Nephron progenitor cell (in vitro differentiated cells): Measurements from ENCODE around the gene ANAPC13.

Source experiments
- DNase-seq: peaks from one replicate; pipeline ENCODE4 v3.0.0; 2021
- H3K27ac Mint-ChIP-seq: 2 replicates; pipeline ENCODE4 v1.8.0; 2021; ENCODE audit warnings: mild to moderate bottlenecking, moderate library complexity, mixed read lengths
- H3K27me3 Mint-ChIP-seq: 2 replicates; pipeline ENCODE4 v1.8.0; 2021; ENCODE audit warnings: mild to moderate bottlenecking, low read depth, mixed read lengths; ENCODE audit not compliant: poor library complexity
- H3K36me3 Mint-ChIP-seq: 2 replicates; pipeline ENCODE4 v1.8.0; 2021; ENCODE audit warnings: low read depth, mixed read lengths
- H3K4me1 Mint-ChIP-seq: 2 replicates; pipeline ENCODE4 v1.8.0; 2021; ENCODE audit warnings: mixed read lengths
- H3K4me3 Mint-ChIP-seq: 2 replicates; pipeline ENCODE4 v1.8.0; 2021; ENCODE audit warnings: mild to moderate bottlenecking, moderate library complexity, mixed read lengths
- H3K9me3 Mint-ChIP-seq: 2 replicates; pipeline ENCODE4 v1.8.0; 2021; ENCODE audit warnings: mild to moderate bottlenecking, moderate library complexity, mixed read lengths
- CTCF ChIP-seq: fragments of 200-600 bp; sonication (generic); IDR thresholded peaks from 2 replicates; pipeline ENCODE4 v1.5.0; 2021; ENCODE audit warnings: antibody characterized with exemption

Gene ANAPC13

DNA sequence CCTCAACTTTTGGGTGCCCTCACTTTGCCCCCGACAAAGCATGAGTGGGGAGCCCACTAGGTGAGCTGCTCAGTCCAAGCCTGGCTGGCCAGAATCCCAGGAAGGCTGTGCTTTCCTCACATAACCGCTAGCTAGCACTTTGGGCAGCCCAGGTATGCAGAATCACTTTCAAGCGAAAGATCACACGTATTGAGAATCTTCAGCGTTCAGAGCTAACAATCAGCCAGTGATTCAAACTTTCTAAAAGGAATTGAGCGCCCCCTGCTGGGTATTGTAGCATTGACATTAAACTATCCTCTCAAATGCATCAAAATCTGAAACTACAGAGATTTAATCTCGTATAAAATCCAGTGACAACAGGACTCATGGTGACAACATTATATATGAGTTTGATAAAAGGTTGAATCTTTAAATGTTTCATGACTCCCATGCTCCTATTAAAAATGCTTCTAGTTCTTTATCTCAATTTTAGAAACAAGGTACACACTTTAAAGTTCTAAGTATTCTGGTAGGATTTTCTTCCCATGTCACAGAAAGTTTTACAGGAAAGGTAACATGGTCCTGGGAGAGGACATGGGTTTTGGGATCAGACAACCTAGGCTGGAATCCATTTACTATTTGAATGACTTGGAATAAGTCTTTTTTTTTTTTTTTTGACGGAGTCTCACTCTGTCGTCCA, 11.8 kb downstream of the ANAPC13 start:
- Mint-ChIP-seq H3K36me3 (peaks cover 10% of the 10 kb centered on the region), H3K27me3 (no peaks in the 10 kb centered on the region), H3K4me1 (peaks cover 29% of the 10 kb centered on the region), H3K9me3 (no peaks in the 10 kb centered on the region), H3K27ac (no peak overlapping the region), H3K4me3 (no peak overlapping the region)
- TF ChIP-seq CTCF: peak; percentile 81
- DNase-seq: peak; percentile 89

DNA sequence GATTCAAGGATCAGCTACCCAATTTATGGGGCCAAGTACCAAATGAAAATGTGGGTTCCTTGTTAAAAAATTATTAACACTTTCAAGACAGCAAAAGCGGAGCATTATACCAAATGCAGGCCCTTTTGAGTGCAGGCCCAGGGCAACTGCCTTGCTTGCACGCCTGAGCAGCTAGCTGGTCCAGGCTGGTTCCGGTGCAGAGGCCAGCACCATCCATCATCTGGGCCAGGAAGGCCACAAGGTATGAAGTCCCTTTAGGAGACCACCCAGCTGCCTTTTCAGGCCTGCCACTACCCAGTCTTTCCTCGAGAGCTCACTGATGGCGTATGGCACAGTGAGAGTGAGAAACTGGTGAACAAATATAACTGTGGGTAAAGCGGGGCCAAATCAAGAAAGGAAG, 13.0 kb downstream of the ANAPC13 start:
- TF ChIP-seq CTCF: no peak
- no peaks in the 10 kb centered on the region for H3K27me3 Mint-ChIP-seq
- peaks cover 36% of the 10 kb centered on the region for H3K4me1 Mint-ChIP-seq
- H3K27ac Mint-ChIP-seq: no peak overlapping the region
- no peak overlapping the region for H3K4me3 Mint-ChIP-seq
- H3K9me3 Mint-ChIP-seq: no peaks in the 10 kb centered on the region
- peaks cover 6% of the 10 kb centered on the region for H3K36me3 Mint-ChIP-seq
- no peak for DNase-seq

- no peak for DNase-seq
- Mint-ChIP-seq H3K4me1 (peaks cover 41% of the 10 kb centered on the region), H3K4me3 (no peak overlapping the region), H3K27me3 (no peaks in the 10 kb centered on the region), H3K9me3 (no peaks in the 10 kb centered on the region), H3K36me3 (no peaks in the 10 kb centered on the region), H3K27ac (no peak overlapping the region)
- TF ChIP-seq CTCF: no peak
Measured at GRCh38 chr3:134471521-134472193, 14.1 kb downstream of the ANAPC13 start.

- no peak for TF ChIP-seq CTCF
Measured at GRCh38 chr3:134468519-134468918, 17.3 kb downstream of the ANAPC13 start.

GRCh38 chr3:134466331-134466730, 19.5 kb downstream of the ANAPC13 start:
- no peaks in the 10 kb centered on the region for H3K9me3 Mint-ChIP-seq
- no peak for TF ChIP-seq CTCF
- H3K4me1 Mint-ChIP-seq: peaks cover 50% of the 10 kb centered on the region
- no peak overlapping the region for H3K27ac Mint-ChIP-seq
- peaks cover 13% of the 10 kb centered on the region for H3K27me3 Mint-ChIP-seq
- H3K4me3 Mint-ChIP-seq: no peak overlapping the region
- DNase-seq: no peak
- no peaks in the 10 kb centered on the region for H3K36me3 Mint-ChIP-seq

More at GRCh38 chr3:134468519-134468918, 17.3 kb downstream of the ANAPC13 start:
- Mint-ChIP-seq H3K4me3 (no peak overlapping the region), H3K27ac (no peak overlapping the region), H3K27me3 (no peaks in the 10 kb centered on the region), H3K9me3 (no peaks in the 10 kb centered on the region), H3K4me1 (peaks cover 31% of the 10 kb centered on the region), H3K36me3 (no peaks in the 10 kb centered on the region)
- no peak for DNase-seq
